ENCODE results near the gene SMURF1.

GRCh38 chr7:99089914-99090629 is 53.8 kb downstream of the SMURF1 start:
- TF ChIP-seq USF2 (IDR thresholded peaks at IDR 0.05; ENCODE audit: low read depth, low read length) (no peak), RAD21 (IDR thresholded peaks at IDR 0.05; ENCODE audit: low read length) (no peak), RFX5 (IDR thresholded peaks at IDR 0.05; ENCODE audit: low read depth, low read length) (no peak), CTCF (conservative IDR thresholded peaks at IDR 0.05; ENCODE audit: low read depth, low read length) (no peak), NFE2L2 (IDR thresholded peaks at IDR 0.05; ENCODE audit: low read depth, low read length) (no peak), POLR2A (IDR thresholded peaks at IDR 0.05; ENCODE audit: low read depth, low read length) (no peak), MXI1 (IDR thresholded peaks at IDR 0.05; ENCODE audit: borderline replicate concordance, low read depth, low read length) (no peak), MAFK (IDR thresholded peaks at IDR 0.05; ENCODE audit: low read depth, low read length) (no peak), CHD1 (IDR thresholded peaks at IDR 0.05; ENCODE audit: low read depth, low read length) (no peak), CEBPB (IDR thresholded peaks at IDR 0.05; ENCODE audit: low read depth, low read length) (no peak), RCOR1 (IDR thresholded peaks at IDR 0.05; ENCODE audit: insufficient replicate concordance, low read length) (no peak), BHLHE40 (IDR thresholded peaks at IDR 0.05; ENCODE audit: low read depth, low read length) (no peak)
